RWPE2 (cell line): Measurements from ENCODE around the gene CNKSR2.

ENCODE experiments used
- ATAC-seq: fragments of 200-7000 bp; cut with Tn5 transposase; 3 replicates; pipeline ENCODE4 v1.9.1; 2021; ENCODE audit warnings: low read depth
- DNase-seq: peaks from one replicate; pipeline ENCODE4 v3.0.0-alpha.2; 2020; ENCODE audit warnings: low spot score
- H3K27ac ChIP-seq: fragments of 450-650 bp; 2 replicates; pipeline ENCODE4 v1.5.1; 2017; ENCODE audit warnings: mild to moderate bottlenecking; ENCODE audit not compliant: poor library complexity, severe bottlenecking
- H3K27me3 ChIP-seq: fragments of 250-450 bp; sonication (Bioruptor Pico); 2 replicates; pipeline ENCODE4 v1.5.1; 2021; ENCODE audit warnings: mild to moderate bottlenecking, moderate library complexity; ENCODE audit not compliant: insufficient read depth, poor library complexity, severe bottlenecking
- H3K36me3 ChIP-seq: fragments of 250-450 bp; sonication (Bioruptor Pico); 2 replicates; pipeline ENCODE4 v1.5.1; 2020; ENCODE audit warnings: low read depth, mild to moderate bottlenecking, moderate library complexity
- H3K4me1 ChIP-seq: fragments of 250-450 bp; sonication (Bioruptor Pico); 2 replicates; pipeline ENCODE4 v1.5.1; 2021; ENCODE audit warnings: mild to moderate bottlenecking, moderate library complexity; ENCODE audit not compliant: insufficient read depth, poor library complexity, severe bottlenecking
- H3K4me3 ChIP-seq: fragments of 250-450 bp; sonication (Bioruptor Pico); 2 replicates; pipeline ENCODE4 v1.5.1; 2021; ENCODE audit warnings: mild to moderate bottlenecking, moderate library complexity; ENCODE audit not compliant: severe bottlenecking
- H3K9me3 ChIP-seq: fragments of 250-450 bp; sonication (Bioruptor Pico); 2 replicates; pipeline ENCODE4 v1.5.1; 2021; ENCODE audit warnings: mild to moderate bottlenecking, moderate library complexity; ENCODE audit not compliant: severe bottlenecking
- CTCF ChIP-seq: fragments of 450-650 bp; IDR thresholded peaks from one replicate; pipeline ENCODE4 v1.5.1; 2017; ENCODE audit warnings: mild to moderate bottlenecking, moderate library complexity; ENCODE audit not compliant: poor library complexity, severe bottlenecking

Gene CNKSR2

DNA sequence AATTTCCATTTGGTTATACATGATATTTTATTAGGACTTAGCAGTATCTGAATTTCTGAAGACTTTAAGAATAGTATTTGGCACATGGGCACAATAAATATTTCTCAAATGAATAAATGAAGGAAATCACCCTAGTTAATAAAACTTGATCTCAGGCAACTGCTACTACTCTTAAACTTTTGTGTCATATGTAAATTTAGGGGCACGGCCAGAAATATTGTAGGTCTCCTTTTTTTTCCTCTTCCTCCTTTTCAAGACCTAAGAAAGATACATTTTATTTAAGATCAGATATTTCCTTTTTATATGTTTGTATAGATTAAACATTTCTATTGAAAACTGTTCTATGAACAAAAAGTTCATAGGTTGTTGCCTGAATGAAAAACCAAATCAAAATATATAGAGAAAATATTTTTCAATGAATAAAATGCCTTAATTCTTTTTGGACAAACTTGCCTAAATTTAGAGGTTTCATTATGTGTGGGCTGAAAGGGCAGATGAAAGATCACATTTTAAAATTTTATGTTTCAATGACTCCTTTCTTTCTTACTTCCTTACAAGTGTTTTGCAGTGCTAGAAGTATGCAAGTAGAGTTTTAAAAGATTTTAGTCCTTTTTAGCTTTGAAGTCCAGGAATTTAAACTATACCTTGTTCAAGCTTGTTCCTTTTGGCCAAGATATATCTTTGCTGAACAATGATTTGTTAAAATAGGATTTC, 26.3 kb downstream of the CNKSR2 start:
- Histone ChIP-seq H3K4me3 (no peak overlapping the region), H3K27ac (no peak overlapping the region), H3K36me3 (no peaks in the 10 kb centered on the region), H3K4me1 (no peaks in the 10 kb centered on the region), H3K27me3 (no peaks in the 10 kb centered on the region), H3K9me3 (no peaks in the 10 kb centered on the region)
- DNase-seq (no peak), ATAC-seq (no peak)
- no peak for TF ChIP-seq CTCF

DNA sequence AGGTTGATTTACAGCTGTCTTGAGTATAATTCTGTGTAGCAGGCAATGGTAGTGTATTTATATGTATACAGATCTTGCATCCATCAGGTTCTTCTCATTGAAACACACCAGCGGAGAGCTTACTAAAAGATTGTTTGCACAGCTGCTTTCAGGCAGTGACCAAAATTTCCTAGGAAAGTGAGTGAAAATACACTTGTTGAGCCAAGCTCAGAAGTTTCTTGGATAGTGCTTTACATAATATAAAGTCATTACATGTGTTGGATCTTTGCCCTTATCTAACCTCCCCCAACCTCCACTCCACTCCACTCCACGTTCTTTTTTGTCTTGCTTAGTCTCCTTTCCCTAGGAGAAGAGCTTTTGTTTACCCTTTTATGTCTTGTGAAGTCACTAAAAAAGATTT, 34.1 kb downstream of the CNKSR2 start:
- DNase-seq = no peak
- ATAC-seq = no peak
- no peaks in the 10 kb centered on the region for H3K36me3 ChIP-seq
- no peaks in the 10 kb centered on the region for H3K9me3 ChIP-seq
- no peak overlapping the region for H3K4me3 ChIP-seq
- H3K4me1 ChIP-seq = no peaks in the 10 kb centered on the region
- H3K27me3 ChIP-seq = no peaks in the 10 kb centered on the region
- no peak for TF ChIP-seq CTCF
- no peak overlapping the region for H3K27ac ChIP-seq

DNA sequence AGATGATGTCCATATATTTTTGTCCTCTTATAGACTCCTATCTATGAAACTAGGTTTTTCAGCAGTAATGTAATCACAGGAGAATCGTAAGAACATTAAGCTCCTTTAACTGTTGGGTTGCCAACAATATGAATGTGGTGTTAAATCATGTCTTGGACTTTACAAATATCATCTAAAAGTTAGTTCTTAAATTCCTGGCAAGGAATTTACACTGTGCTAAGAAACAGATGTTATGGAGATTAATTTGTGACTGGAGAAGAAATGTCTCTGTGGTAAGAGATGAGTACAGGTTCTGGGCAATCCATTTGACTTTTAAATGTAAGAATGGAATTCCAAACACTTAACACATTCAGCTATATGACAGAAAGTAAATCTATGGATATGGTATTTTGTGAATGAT, 34.6 kb downstream of the CNKSR2 start:
- Histone ChIP-seq H3K4me3 (no peak overlapping the region), H3K4me1 (no peaks in the 10 kb centered on the region), H3K27me3 (no peaks in the 10 kb centered on the region), H3K36me3 (no peaks in the 10 kb centered on the region), H3K9me3 (no peaks in the 10 kb centered on the region), H3K27ac (no peak overlapping the region)
- no peak for DNase-seq
- ATAC-seq = no peak
- TF ChIP-seq CTCF = no peak

- H3K9me3 ChIP-seq = no peaks in the 10 kb centered on the region
- no peaks in the 10 kb centered on the region for H3K36me3 ChIP-seq
- no peak for TF ChIP-seq CTCF
- H3K27ac ChIP-seq = no peak overlapping the region
- H3K4me3 ChIP-seq = no peak overlapping the region
- DNase-seq (no peak), ATAC-seq (no peak)
- H3K4me1 ChIP-seq = no peaks in the 10 kb centered on the region
- H3K27me3 ChIP-seq = no peaks in the 10 kb centered on the region
These were observed 37.8 kb downstream of the CNKSR2 start for GRCh38 chrX:21412029-21412428.

- H3K36me3 ChIP-seq = no peaks in the 10 kb centered on the region
- H3K27me3 ChIP-seq = no peaks in the 10 kb centered on the region
- no peak overlapping the region for H3K27ac ChIP-seq
- peak; percentile 42; the same call in 1 of the 3 replicates for ATAC-seq
- DNase-seq = no peak
- H3K4me3 ChIP-seq = no peak overlapping the region
- TF ChIP-seq CTCF = no peak
- no peaks in the 10 kb centered on the region for H3K4me1 ChIP-seq
- H3K9me3 ChIP-seq = no peaks in the 10 kb centered on the region
These were observed 38.7 kb downstream of the CNKSR2 start for GRCh38 chrX:21412883-21413282.
